GM19351 (cell line): ENCODE data around the gene FGD1.
"Not testable (repeated sequence)": the region's sequence is repeated elsewhere in the genome, so short reads cannot be mapped to it uniquely, and the experiment has no call there.

ENCODE experiments used
- ATAC-seq: cut with Tn5 transposase; IDR thresholded peaks from one replicate; pipeline ENCODE4 v1.9.1; 2021; ENCODE audit warnings: mild to moderate bottlenecking, moderate library complexity; ENCODE audit not compliant: unreplicated experiment

FGD1 gene

DNA sequence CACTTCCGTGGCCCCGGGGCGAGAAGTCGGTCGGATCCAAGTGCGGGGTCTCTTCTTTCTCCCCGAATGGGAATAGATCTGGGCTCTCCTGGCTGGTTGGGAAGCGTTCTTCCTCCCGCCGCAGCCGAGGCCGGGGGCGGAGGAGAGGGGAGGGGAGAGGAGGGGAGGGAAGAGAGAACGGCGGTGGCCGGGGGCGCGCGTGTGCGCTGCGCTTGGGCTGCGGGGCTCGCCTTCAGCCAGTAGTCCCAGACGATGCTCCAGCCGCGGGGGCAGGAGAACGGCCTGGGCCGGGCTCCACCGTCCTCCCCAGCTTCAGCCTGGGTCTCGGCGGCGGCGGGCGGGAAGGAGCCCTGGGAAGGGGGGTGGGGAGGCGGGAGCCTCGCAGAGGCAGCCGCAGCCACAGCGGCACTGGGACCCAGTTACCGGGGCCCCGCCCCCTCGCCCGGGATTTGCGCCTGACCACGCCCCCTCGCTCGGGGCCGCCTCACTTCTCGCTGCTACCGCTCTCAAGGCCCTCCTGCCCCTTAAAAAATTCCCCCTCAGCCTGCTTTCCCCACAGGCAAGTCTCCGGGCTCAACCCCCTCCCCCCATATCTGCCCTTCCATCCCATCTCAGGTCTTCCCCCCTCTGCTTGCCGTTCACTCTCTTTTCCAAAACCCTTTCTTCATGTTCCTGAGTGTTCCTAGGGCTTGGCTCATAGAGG is at the start of gene FGD1:
Gene FGD1 (minus strand): TSS at position 421 of the 703 bp plus-strand sequence. CDS start 802 bp downstream, outside the sequence.
- peak; percentile 49 for ATAC-seq

DNA sequence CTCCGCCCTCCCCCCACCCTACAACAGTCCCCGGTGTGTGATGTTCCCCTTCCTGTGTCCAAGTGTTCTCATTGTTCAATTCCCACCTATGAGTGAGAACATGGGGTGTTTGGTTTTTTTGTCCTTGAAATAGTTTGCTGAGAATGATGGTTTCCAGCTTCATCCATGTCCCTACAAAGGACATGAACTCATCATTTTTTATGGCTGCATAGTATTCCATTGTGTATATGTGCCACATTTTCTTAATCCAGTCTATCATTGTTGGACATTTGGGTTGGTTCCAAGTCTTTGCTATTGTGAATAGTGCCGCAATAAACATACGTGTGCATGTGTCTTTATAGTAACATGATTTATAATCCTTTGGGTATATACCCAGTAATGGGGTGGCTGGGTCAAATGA is 46.2 kb upstream of the FGD1 start:
- not testable (repeated sequence) for ATAC-seq

DNA sequence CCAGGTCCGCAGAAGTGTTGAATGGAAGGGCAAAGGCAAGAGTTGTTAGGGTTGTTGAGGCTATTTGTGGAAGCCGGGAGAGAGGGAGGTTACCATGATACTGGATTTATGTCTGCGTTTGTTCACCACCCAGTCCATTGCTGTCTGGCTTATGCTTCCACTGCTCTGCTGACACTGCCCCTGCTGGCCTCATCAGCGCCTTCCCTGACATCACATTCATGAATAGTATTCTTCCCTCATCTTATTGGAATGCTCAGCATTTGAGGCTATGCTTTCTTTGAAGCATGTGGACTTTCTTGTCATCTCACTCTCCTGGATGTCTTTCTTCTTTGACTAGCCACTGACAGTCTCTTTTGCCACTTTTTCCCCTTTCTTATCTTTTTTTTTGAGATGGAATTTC is 44.3 kb upstream of the FGD1 start:
- ATAC-seq = no peak

- no peak for ATAC-seq
Observed at GRCh38 chrX:54534271-54534670, 38.2 kb upstream of the FGD1 start.

DNA sequence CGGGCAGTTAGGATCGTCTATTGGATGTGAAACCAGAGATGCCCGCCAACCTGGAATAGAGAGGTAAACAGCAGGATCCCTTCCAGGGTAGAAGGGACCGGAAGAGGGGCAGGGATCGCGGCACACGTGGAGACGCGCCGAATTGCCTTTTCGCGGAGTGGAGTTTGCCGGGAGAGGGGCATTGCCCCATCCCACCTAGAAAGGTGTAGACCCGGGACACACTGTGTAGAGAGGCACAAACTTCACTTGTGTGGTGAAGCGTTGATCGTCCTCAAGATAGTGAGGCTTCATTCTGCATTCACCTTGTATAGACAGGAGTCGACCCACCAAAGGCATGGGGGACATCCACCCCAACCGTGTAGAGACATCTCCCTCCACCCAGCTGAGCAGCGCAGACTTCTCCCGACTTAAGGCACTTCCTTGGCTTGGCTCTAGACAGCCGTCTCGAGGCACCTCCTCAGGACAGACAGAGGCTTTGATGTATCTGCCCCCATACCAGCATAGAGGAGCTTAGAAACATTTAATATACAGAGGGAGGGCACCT is 34.4 kb upstream of the FGD1 start:
- ATAC-seq = peak; percentile 19

GRCh38 chrX:54529552-54530356 is 33.7 kb upstream of the FGD1 start, which contains the start of gene GNL3L:
Gene GNL3L (plus strand): TSS chrX:54530219. CDS start chrX:54532567, 2,348 bp downstream.
- peak; percentile 80 for ATAC-seq

- ATAC-seq = no peak
Observed at GRCh38 chrX:54529151-54529550, 33.1 kb upstream of the FGD1 start.

GRCh38 chrX:54509400-54509799 is 13.4 kb upstream of the FGD1 start:
- no peak for ATAC-seq

GRCh38 chrX:54496936-54497335 is 902 bp upstream of the FGD1 start:
- no peak for ATAC-seq

GRCh38 chrX:54496517-54496852 is 451 bp upstream of the FGD1 start:
- no peak for ATAC-seq

DNA sequence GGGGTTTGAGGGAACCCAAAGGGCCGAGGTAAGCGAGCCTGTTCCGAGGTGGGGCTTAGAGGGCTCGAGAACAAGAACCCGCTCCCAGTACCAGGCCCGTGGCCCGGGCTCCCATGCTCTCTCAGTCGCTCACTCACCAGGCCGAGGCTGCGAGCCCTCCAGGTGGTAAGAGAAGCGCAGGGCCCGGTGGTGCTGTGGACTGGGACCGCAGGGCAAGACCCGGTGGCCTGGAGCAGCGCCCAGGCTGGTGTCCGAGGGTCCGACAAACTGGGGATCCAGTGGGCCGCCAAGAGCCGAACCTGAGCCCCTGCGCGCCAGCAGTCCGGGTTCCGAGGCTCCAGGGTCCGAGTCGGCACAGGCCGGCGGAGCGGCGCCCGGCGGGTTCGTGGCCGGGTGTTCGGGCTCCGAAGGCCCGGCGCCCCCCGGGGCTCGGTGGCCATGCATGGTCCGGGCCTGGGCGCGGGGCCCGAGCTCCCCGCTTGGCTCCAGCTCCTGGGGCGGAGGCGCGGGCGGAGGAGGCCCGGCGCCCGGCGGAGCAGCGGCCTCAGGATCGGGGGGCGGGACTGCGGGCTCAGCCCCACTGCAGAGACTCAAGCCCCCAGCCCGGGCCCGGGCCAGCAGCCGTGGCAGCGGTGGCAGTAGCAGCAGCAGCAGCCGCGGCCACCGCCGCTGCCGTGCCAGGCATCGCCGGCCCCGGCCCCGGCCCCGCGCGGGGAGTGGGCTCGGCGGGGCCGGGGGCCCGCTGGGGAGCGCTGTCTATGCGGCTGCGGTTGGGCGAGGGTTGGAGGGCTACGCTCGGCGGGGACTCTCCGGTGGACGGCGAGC is 833 bp downstream of the FGD1 start:
- ATAC-seq = no peak

DNA sequence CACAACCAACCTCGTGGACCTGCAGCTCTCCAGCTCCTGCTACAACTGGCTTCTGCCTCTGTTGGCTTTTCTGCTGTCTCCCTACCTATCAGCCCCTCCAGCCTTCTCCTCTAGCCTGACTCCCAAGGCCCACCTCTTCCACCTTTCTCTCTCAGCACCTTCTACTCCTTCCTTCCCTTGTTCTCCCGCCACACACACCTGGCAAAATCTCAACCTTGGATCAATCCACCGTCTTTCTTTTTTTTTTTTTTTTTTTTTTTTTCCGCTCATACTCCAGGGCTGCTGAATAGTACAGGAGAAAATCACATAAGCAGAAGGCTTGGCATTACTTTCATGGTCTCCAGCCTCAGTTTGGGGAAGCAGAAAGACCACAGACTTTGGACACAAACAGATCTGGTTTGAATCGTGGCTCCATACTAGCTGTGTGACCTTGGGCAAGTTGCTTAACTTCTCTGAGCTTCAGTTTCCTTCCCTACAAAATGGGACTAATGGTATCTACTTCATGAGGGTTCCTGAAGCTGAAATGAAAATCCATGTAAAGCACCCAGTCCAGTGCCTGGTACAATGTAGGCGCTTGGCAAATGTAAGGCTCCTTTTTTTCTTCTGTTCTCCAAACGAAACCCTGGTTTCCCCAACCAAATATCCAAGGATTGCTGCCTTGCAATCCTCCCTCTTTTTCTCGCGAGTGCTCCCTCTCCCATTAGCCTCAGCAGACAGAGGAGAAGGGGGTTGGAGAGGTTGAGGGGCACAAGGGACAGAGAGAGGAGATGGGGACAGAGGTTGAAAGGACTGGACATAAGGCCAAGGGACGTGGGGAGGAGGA is 1.7 kb downstream of the FGD1 start:
- no peak for ATAC-seq

- ATAC-seq = no peak
Observed at GRCh38 chrX:54492340-54492739, 3.7 kb downstream of the FGD1 start.

- not testable (repeated sequence) for ATAC-seq
Observed at GRCh38 chrX:54489819-54490218, 6.2 kb downstream of the FGD1 start.

DNA sequence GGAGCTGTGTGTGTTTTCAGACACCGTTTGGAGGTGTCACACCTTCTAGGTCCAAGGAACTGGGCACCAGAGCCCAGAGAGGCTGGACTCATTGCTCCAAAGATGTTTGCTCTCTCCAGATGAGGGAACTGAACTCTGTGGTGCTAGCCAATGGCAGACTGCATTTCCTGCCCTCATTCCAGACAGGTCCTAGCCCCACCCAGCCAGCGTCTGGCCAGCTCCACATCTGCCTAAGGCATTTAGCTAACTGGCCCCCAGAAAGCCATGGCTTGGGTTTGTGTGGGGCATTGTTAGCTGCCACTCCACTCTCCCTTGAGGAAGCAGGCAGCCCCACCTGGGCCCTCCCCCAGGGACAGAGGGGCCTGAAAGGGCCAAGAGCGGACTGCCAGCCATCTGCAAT is 11.4 kb downstream of the FGD1 start:
- no peak for ATAC-seq

DNA sequence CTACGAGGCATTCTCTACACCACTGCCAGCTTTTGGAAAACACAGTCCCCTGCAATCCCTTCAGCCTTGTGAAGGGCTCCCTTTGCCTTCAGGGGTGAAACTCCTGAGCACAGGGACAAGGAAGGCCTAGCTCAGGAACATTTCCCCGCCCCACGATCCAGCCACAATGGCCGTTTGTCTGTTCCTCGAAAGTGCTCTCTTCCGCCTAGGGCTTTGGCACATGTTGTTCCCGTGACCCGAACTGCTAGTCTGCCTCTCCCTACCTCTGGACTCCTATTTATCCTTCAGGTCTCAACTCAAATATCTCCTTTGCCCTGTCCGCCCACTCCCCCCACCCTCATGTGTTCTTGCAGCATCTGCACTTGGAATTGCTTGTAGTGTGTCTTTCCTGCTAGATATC is 12.1 kb downstream of the FGD1 start:
- ATAC-seq = no peak

DNA sequence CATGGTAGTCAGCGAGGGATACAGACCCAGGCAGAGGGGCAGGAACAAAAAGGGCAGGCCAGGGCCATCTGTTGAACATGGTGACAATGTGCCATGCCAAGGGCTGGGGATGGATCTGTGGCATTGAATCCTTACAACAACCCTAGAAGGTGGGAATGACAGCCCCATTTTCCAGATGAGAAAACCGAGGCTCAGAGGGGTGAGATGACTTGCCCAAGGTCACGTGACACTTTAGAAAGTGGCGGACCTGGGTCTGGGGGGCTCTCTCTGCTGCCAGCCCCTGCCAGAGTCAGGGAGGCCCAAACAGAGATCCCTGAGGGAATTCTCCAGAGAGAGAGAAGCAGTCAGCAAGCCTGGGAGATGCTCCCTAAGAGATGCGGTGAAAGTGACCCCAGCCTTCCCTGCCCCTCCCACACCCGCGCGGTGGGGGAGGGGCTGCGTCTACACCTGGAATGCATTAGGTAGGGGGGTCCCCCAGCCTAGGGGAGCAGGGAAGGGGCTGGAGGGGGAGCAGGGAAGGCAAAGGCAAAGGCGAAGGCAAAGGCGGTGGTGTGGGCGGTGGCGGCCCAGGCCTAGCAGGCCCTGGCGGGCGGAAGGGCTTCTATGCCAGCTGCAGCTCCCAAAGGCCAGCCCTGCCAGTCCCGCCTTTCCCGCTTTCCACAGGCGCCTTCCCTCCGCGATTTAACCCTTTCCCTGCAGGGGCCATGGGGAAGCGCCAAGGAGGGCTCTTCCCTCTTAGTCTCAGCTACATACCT is 13.0 kb downstream of the FGD1 start:
- ATAC-seq = no peak

- ATAC-seq = no peak
Observed at GRCh38 chrX:54479136-54480111, 16.6 kb downstream of the FGD1 start.
